Hematopoietic multipotent progenitor cell treated with erythropoietin and hydrocortisone succinate and interleukin-3 and kit ligand, for 8 days (in vitro differentiated cells): ENCODE data around the gene APBA1.
"Not testable (repeated sequence)": the region's sequence is repeated elsewhere in the genome, so short reads cannot be mapped to it uniquely, and the experiment has no call there.

Experiments used
- DNase-seq: peaks from one replicate; pipeline ENCODE4 v3.0.0-alpha.2; 2015

Gene APBA1

GRCh38 chr9:69470186-69470977 is 201.8 kb downstream of the APBA1 start:
- no peak for DNase-seq

- no peak for DNase-seq
Observed at GRCh38 chr9:69469136-69469535, 203.0 kb downstream of the APBA1 start.

GRCh38 chr9:69468380-69468779 is 203.8 kb downstream of the APBA1 start:
- no peak for DNase-seq

- no peak for DNase-seq
Observed at GRCh38 chr9:69466151-69466550, 206.0 kb downstream of the APBA1 start.

- DNase-seq: no peak
Observed at GRCh38 chr9:69465473-69465872, 206.7 kb downstream of the APBA1 start.

GRCh38 chr9:69463497-69464068 is 208.6 kb downstream of the APBA1 start:
- DNase-seq: no peak

GRCh38 chr9:69462394-69462793 is 209.8 kb downstream of the APBA1 start:
- DNase-seq: no peak

GRCh38 chr9:69461103-69461887 is 210.9 kb downstream of the APBA1 start:
- DNase-seq: no peak

GRCh38 chr9:69460012-69460411 is 212.2 kb downstream of the APBA1 start:
- DNase-seq: no peak

- no peak for DNase-seq
Observed at GRCh38 chr9:69458176-69458575, 214.0 kb downstream of the APBA1 start.

- DNase-seq: no peak
Observed at GRCh38 chr9:69456201-69456600, 216.0 kb downstream of the APBA1 start.

GRCh38 chr9:69455311-69455710 is 216.9 kb downstream of the APBA1 start:
- DNase-seq: no peak

- DNase-seq: no peak
Observed at GRCh38 chr9:69454321-69454720, 217.8 kb downstream of the APBA1 start.

- DNase-seq: no peak
Observed at GRCh38 chr9:69453746-69454145, 218.4 kb downstream of the APBA1 start.

- DNase-seq: no peak
Observed at GRCh38 chr9:69452110-69452782, 219.9 kb downstream of the APBA1 start.

GRCh38 chr9:69446496-69446895 is 225.7 kb downstream of the APBA1 start:
- no peak for DNase-seq

- DNase-seq: no peak
Observed at GRCh38 chr9:69445251-69445650, 226.9 kb downstream of the APBA1 start.

- no peak for DNase-seq
Observed at GRCh38 chr9:69444791-69445190, 227.4 kb downstream of the APBA1 start.

- DNase-seq: no peak
Observed at GRCh38 chr9:69444021-69444420, 228.2 kb downstream of the APBA1 start.

- DNase-seq: no peak
Observed at GRCh38 chr9:69443178-69443577, 229.0 kb downstream of the APBA1 start.

- no peak for DNase-seq
Observed at GRCh38 chr9:69442486-69442885, 229.7 kb downstream of the APBA1 start.

- DNase-seq: not testable (repeated sequence)
Observed at GRCh38 chr9:69440254-69440955, 231.8 kb downstream of the APBA1 start.

GRCh38 chr9:69439654-69440053 is 232.5 kb downstream of the APBA1 start:
- not testable (repeated sequence) for DNase-seq
